T-helper 1 cell (primary cell): ENCODE data around the gene OR4D6.
"Not testable (repeated sequence)": the region's sequence is repeated elsewhere in the genome, so short reads cannot be mapped to it uniquely, and the experiment has no call there.

Experiments used
- DNase-seq, 5 donors: peaks; one replicate each; pipeline ENCODE4 v3.0.0-alpha.2; 2012 to 2020
- total RNA-seq, 4 donors: gene quantifications; one replicate each; lab custom pipeline; 2026; lab: John Stamatoyannopoulos, UW

OR4D6 gene
- total RNA-seq = 0 reads per million in 4 donors

- DNase-seq = no peak
Observed at GRCh38 chr11:59456661-59457060, at the start of gene OR4D6. Gene OR4D6 (plus strand): TSS chr11:59456961. CDS start chr11:59456961, 0 bp downstream.

GRCh38 chr11:59413646-59414045, 43.1 kb upstream of the OR4D6 start:
- DNase-seq = no peak

- DNase-seq = no peak
Observed at GRCh38 chr11:59415111-59415510, 41.6 kb upstream of the OR4D6 start.

- no peak for DNase-seq
Observed at GRCh38 chr11:59416613-59417012, 40.1 kb upstream of the OR4D6 start.

GRCh38 chr11:59417023-59417422, 39.7 kb upstream of the OR4D6 start:
- DNase-seq = no peak

- DNase-seq = no peak
Observed at GRCh38 chr11:59418156-59418555, 38.6 kb upstream of the OR4D6 start.

- DNase-seq = no peak
Observed at GRCh38 chr11:59423835-59424234, 32.9 kb upstream of the OR4D6 start.

- DNase-seq = no peak
Observed at GRCh38 chr11:59425131-59425530, 31.6 kb upstream of the OR4D6 start.

- DNase-seq = no peak
Observed at GRCh38 chr11:59426361-59427067, 30.2 kb upstream of the OR4D6 start, which contains the start of gene OR5A2. Gene OR5A2 (minus strand): TSS chr11:59426413. CDS start chr11:59422953, 3,460 bp downstream.

GRCh38 chr11:59427068-59427382, 29.7 kb upstream of the OR4D6 start:
- DNase-seq = no peak

- DNase-seq = peak in 4 of 5 donors; percentile 3 to 48 (median 29)
Observed at GRCh38 chr11:59429924-59430516, 26.7 kb upstream of the OR4D6 start.

- DNase-seq = no peak
Observed at GRCh38 chr11:59436169-59436568, 20.6 kb upstream of the OR4D6 start, which contains the start of gene OR5A1. Gene OR5A1 (plus strand): TSS chr11:59436469. CDS start chr11:59443169, 6,700 bp downstream.

- no peak for DNase-seq
Observed at GRCh38 chr11:59437770-59438169, 19.0 kb upstream of the OR4D6 start.

GRCh38 chr11:59445624-59446023, 11.1 kb upstream of the OR4D6 start:
- not testable (repeated sequence) for DNase-seq

- no peak for DNase-seq
Observed at GRCh38 chr11:59448484-59448883, 8.3 kb upstream of the OR4D6 start.

- DNase-seq = no peak
Observed at GRCh38 chr11:59459916-59460315, 3.2 kb downstream of the OR4D6 start.

GRCh38 chr11:59463190-59463641, 6.5 kb downstream of the OR4D6 start:
- no peak for DNase-seq

- no peak for DNase-seq
Observed at GRCh38 chr11:59473015-59473414, 16.3 kb downstream of the OR4D6 start, which contains the start of gene OR4D10. Gene OR4D10 (plus strand): TSS chr11:59473315. CDS start chr11:59477430, 4,115 bp downstream.

GRCh38 chr11:59475176-59475575, 18.4 kb downstream of the OR4D6 start:
- no peak for DNase-seq

- no peak for DNase-seq
Observed at GRCh38 chr11:59479906-59480305, 23.1 kb downstream of the OR4D6 start.

- no peak for DNase-seq
Observed at GRCh38 chr11:59480359-59480758, 23.6 kb downstream of the OR4D6 start.

- no peak for DNase-seq
Observed at GRCh38 chr11:59501931-59502330, 45.2 kb downstream of the OR4D6 start.

GRCh38 chr11:59503276-59503675, 46.5 kb downstream of the OR4D6 start, which contains the start of gene OR4D11:
Gene OR4D11 (plus strand): TSS chr11:59503576. CDS start chr11:59503576, 0 bp downstream.
- no peak for DNase-seq
